SK-N-MC (cell line): ENCODE measurements around the gene KLHL9.

Experiments used
- DNase-seq: peaks from one replicate; pipeline ENCODE4 v3.0.0-alpha.2; 2011; ENCODE audit warnings: low read depth, low spot score
- H3K27ac ChIP-seq: fragments of 200-600 bp; sonication (generic); 2 replicates; pipeline ENCODE4 v1.5.1; 2016; ENCODE audit warnings: mixed run types
- H3K36me3 ChIP-seq: fragments of 200-600 bp; sonication (generic); 2 replicates; pipeline ENCODE4 v1.6.1; 2017; ENCODE audit warnings: antibody characterized with exemption, low read length, mixed read lengths; ENCODE audit not compliant: insufficient read depth
- H3K4me3 ChIP-seq: fragments of 200-600 bp; sonication (generic); 2 replicates; pipeline ENCODE4 v1.5.1; 2016
- H3K9ac ChIP-seq: fragments of 200-600 bp; sonication (generic); 2 replicates; pipeline ENCODE4 v1.8.0; 2017; ENCODE audit warnings: mixed run types, mixed read lengths; ENCODE audit not compliant: insufficient read length
- H3K9me3 ChIP-seq: fragments of 200-600 bp; sonication (generic); 2 replicates; pipeline ENCODE4 v1.6.1; 2017; ENCODE audit warnings: low read depth, mild to moderate bottlenecking, antibody characterized with exemption, low read length, moderate library complexity, mixed read lengths
- EZH2 ChIP-seq: fragments of 200-600 bp; sonication (generic); IDR thresholded peaks from one replicate; pipeline ENCODE4 v1.6.1; 2017; ENCODE audit warnings: antibody characterized with exemption
- FOXP2 ChIP-seq: optimal IDR thresholded peaks from 2 replicates; pipeline ENCODE3; 2011; ENCODE audit warnings: mild to moderate bottlenecking, moderate library complexity; ENCODE audit not compliant: insufficient read depth; ENCODE audit errors: extremely low read length, control extremely low read depth
- POLR2AphosphoS5 ChIP-seq: IDR thresholded peaks from 2 replicates; pipeline ENCODE4 v1.6.1; 2012; ENCODE audit warnings: mild to moderate bottlenecking, low read depth, low read length, borderline replicate concordance

Gene KLHL9

GRCh38 chr9:21324047-21324446 lies 11.2 kb downstream of the KLHL9 start:
- no peak overlapping the region for H3K27ac ChIP-seq
- H3K36me3 ChIP-seq, result peaks cover 38% of the 10 kb centered on the region
- TF ChIP-seq POLR2AphosphoS5 (no peak), EZH2 (no peak), FOXP2 (no peak)

GRCh38 chr9:21322911-21323461 lies 12.2 kb downstream of the KLHL9 start:
- H3K36me3 ChIP-seq, result peaks cover 34% of the 10 kb centered on the region
- no peak overlapping the region for H3K9ac ChIP-seq

More at GRCh38 chr9:21324047-21324446, 11.2 kb downstream of the KLHL9 start:
- no peaks in the 10 kb centered on the region for H3K9me3 ChIP-seq
- no peak overlapping the region for H3K4me3 ChIP-seq
- H3K9ac ChIP-seq, result no peak overlapping the region
- no peak for DNase-seq

GRCh38 chr9:21320465-21320864 lies 14.7 kb downstream of the KLHL9 start:
- DNase-seq, result no peak
- Histone ChIP-seq H3K4me3 (no peak overlapping the region), H3K9me3 (no peaks in the 10 kb centered on the region), H3K36me3 (peaks cover 26% of the 10 kb centered on the region), H3K27ac (no peak overlapping the region), H3K9ac (no peak overlapping the region)
- TF ChIP-seq FOXP2 (no peak), POLR2AphosphoS5 (no peak), EZH2 (no peak)

More at GRCh38 chr9:21322911-21323461, 12.2 kb downstream of the KLHL9 start:
- DNase-seq, result no peak
- Histone ChIP-seq H3K27ac (no peak overlapping the region), H3K4me3 (no peak overlapping the region), H3K9me3 (no peaks in the 10 kb centered on the region)
- TF ChIP-seq POLR2AphosphoS5, result no peak
- TF ChIP-seq FOXP2, result no peak
- TF ChIP-seq EZH2, result no peak

- no peak overlapping the region for H3K27ac ChIP-seq
- no peak for DNase-seq
- H3K9ac ChIP-seq, result no peak overlapping the region
- TF ChIP-seq POLR2AphosphoS5 (no peak), FOXP2 (no peak), EZH2 (no peak)
- no peaks in the 10 kb centered on the region for H3K9me3 ChIP-seq
- peaks cover 8% of the 10 kb centered on the region for H3K36me3 ChIP-seq
- H3K4me3 ChIP-seq, result no peak overlapping the region
Measured at GRCh38 chr9:21317956-21318923, 17.0 kb downstream of the KLHL9 start.

- no peak overlapping the region for H3K4me3 ChIP-seq
- H3K9me3 ChIP-seq, result no peaks in the 10 kb centered on the region
- H3K9ac ChIP-seq, result no peak overlapping the region
- no peak for TF ChIP-seq POLR2AphosphoS5
- TF ChIP-seq FOXP2, result no peak
- TF ChIP-seq EZH2, result no peak
- H3K36me3 ChIP-seq, result no peaks in the 10 kb centered on the region
- H3K27ac ChIP-seq, result no peak overlapping the region
- DNase-seq, result no peak
Measured at GRCh38 chr9:21316860-21317259, 18.3 kb downstream of the KLHL9 start.

GRCh38 chr9:21316032-21316842 lies 19.0 kb downstream of the KLHL9 start:
- DNase-seq, result no peak
- Histone ChIP-seq H3K27ac (no peak overlapping the region), H3K9ac (no peak overlapping the region), H3K4me3 (no peak overlapping the region), H3K36me3 (no peaks in the 10 kb centered on the region), H3K9me3 (no peaks in the 10 kb centered on the region)
- TF ChIP-seq POLR2AphosphoS5 (no peak), FOXP2 (no peak), EZH2 (no peak)

GRCh38 chr9:21314152-21314551 lies 21.1 kb downstream of the KLHL9 start:
- H3K9ac ChIP-seq, result no peak overlapping the region
- TF ChIP-seq POLR2AphosphoS5 (no peak), EZH2 (no peak), FOXP2 (no peak)
- no peak for DNase-seq
- no peak overlapping the region for H3K4me3 ChIP-seq
- no peak overlapping the region for H3K27ac ChIP-seq
- H3K9me3 ChIP-seq, result no peaks in the 10 kb centered on the region
- H3K36me3 ChIP-seq, result no peaks in the 10 kb centered on the region

GRCh38 chr9:21311889-21312288 lies 23.3 kb downstream of the KLHL9 start:
- Histone ChIP-seq H3K27ac (no peak overlapping the region), H3K4me3 (no peak overlapping the region), H3K9ac (no peak overlapping the region), H3K9me3 (no peaks in the 10 kb centered on the region), H3K36me3 (no peaks in the 10 kb centered on the region)
- DNase-seq, result no peak
- TF ChIP-seq EZH2, result no peak
- no peak for TF ChIP-seq POLR2AphosphoS5
- no peak for TF ChIP-seq FOXP2
